CD4-positive, alpha-beta T cell treated with Interleukin-17A for 1 hour (primary cell): ENCODE results near the gene ZNF526.

Source experiments
- DNase-seq: peaks from one replicate; pipeline ENCODE4 v3.0.0-alpha.2; 2020

Gene ZNF526

DNA sequence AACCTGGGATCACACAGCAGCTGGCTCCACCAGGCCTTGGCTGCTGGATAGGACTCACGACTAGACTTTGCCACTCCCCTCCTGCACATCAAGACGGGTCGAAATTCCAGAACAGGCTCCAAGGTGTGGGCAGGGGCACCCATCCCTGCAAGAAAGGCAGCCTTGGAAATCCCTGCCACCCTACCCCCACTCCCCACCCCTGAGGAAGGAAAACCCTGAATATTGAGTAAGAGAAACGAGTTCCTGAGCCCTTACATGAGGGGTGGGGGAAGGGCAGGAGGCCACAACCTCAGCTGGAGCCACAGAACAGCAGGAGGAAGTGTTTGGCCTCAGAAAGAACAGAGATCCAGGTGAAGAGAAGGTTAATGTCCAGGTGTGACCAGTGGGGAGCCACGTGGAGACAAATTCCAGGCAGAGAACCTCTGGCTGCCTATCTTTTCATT lies 22.7 kb upstream of the ZNF526 start:
- no peak for DNase-seq

DNA sequence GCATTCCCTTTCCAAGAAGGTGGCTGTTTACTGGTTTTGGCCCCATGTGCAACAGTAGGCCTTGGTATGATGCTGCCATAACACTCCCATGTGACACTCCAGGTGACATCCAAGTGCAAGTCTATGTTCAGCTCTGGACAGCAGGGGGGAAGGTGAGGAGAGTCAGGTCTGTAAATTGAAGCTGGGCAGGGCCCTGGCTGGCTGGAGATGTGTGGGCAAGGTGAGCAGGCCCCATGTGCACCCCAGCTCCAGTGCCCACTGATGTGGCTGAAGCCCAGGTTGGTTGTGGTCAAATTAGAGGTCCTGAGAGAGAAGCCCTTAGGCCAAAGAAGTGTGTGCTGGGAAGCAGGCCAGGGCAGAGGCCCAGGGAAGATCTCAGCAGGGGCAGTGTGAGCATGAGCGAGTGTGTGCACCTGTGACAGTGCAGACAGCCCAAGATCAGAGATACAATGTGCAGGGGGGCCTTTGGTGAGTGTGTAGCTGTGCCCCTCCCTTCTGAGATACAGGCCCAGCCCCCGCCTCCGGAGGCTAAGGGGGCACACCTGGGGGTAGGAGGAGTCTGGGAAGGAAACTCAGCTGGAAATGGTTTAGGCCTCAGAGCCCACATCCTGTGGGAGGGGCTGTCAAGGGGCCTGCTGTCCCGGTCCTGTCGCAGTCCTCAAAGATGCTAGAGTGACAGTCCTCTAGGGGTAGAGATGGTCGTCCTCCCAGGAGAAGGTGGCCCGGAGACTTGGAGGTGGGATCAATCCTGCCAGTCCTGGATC lies 21.3 kb upstream of the ZNF526 start:
- DNase-seq, result peak; percentile 88

DNA sequence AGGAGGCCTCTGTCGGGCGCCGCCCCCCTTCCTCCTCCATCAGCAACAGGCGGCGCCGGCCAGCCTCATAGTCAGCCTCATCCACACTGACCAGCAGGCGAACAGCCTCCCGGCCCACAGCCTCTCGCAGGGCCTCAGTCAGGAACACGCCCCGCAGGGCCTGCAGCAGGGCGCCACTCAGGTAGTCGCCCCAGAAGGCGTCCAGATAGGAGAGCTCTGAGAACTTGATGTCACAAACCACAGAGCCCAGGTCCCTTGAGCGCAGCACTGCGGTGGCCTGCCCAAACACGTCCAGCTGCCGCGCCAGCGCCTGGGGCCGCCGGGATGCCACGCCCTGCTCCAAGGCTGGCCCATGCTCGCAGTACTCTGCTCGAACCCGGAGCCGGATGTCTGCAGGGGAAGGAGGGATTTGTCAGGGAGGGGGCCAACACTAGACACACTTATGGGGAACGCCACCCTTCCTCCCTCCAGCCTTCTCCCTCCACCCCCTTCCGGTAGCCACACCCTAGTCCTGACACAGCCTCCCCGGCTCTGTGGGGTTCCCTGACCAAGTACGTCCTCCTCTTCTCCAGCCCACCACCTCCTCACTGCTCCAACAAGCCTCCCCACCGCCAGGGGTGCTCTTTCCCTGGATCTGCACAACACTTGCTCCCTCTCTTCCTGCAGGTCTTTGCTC lies 20.5 kb upstream of the ZNF526 start:
- DNase-seq, result peak; percentile 79

DNA sequence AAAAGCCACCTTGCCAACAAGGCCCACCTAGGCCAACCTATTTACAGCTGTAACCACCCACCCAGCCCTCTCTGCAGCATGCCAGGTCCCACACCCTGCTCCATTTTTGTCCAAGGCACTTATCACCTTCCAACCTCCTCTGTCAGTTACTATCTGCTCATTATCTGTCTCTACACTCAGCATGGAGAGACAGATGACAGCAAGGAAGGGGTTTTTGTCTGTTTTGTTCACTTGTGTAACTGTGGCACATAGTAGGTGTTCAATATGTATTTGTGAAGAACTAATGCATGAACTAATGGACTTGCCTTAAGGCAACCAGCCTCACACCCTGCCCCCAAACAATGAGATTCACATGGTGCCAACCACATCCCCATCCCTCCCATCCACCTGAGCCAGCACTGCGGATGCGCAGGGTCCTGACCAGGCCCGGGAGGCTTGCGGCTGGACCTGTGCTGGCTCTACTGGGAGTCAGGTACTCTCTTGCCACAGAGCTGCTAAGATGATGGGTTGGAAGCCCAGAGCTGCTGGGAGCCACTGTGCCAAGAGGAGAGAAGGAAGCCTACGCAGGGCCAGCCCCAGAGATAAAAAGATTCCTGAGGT lies 19.9 kb upstream of the ZNF526 start:
- DNase-seq, result no peak

DNA sequence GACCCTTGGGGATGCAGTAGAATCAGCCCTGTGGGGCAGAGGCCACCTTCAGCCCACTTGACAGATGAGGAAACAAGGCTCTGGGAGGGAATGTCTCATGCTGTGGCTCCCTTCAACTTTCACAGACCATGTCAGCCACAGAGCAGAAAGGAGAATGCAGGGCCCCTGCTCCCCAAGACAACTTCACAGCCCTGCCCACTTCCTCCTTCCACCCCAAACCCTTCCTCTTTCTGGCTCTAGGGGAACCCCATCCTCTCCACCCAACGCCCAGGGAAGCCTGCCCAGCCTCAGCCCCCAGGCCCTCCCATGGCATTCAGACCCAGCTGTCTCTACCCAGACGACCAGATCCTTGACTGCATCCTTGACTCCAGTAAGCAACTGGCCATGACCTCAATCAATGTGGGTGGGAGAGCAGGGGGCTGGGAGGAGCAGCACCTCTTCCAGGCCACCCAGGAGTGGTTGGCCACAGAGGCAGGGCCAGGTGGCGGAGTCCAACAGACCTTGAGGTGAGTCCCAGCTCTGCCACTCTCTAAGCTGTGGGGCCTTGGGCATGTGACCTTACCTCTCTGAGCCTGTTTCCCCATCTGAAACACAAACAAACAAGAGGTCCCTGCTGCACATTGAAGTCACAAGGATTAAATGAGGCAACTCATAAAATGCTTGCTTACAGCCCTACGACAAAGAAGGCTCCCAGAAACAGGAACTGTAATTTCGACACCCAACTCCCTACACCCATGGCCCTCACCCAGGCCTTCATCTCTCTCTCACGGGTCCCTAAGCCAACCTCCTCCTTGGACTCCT lies 18.4 kb upstream of the ZNF526 start:
- peak; percentile 79 for DNase-seq

DNA sequence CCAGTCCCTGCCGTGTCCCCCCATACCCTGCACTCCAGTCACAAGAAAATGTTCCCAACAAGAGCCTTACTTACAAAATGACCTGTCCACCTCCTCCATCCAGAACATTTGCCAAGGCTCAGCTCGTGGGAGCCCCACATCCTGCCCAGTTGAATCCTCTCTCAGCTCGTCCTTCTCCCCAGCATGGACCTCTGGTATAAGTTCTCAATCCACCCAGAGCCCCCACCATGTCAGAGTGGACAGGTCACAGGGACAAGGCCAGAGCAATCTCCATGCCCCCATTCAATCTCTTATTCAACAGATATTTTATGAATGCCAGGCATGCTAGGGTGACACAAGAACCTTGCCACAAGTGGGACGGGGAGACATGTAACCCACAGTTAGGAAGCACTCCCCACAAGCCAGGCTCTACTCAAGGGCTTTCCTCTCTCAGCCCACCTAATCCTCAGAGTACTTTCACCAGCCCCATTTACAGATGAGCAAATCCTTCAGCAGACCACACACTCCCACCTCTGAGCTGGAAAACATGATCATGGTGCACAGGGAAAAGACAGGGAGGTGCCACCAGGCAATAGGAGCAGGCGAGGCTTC lies 17.7 kb upstream of the ZNF526 start:
- DNase-seq, result no peak

DNA sequence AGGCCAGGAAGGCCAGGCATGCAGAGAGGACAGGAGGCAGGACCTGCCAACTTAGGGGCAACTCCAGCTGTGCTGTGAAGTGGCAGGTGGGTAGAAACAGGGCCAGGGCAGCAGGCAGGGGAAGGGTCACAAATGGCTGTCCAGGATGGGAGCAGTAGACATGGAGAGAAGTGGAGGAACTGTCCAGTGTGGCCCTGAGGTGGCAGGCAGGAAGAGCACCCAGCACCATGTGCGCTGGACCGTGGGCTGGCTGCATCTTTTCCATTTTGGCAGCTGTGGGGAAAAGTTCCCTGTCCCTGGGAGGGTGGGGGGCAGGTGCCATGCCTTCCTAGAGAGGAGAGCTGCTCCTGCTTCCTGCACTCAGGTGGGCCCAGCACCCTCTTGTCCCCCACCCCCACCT lies 16.4 kb upstream of the ZNF526 start:
- no peak for DNase-seq

DNA sequence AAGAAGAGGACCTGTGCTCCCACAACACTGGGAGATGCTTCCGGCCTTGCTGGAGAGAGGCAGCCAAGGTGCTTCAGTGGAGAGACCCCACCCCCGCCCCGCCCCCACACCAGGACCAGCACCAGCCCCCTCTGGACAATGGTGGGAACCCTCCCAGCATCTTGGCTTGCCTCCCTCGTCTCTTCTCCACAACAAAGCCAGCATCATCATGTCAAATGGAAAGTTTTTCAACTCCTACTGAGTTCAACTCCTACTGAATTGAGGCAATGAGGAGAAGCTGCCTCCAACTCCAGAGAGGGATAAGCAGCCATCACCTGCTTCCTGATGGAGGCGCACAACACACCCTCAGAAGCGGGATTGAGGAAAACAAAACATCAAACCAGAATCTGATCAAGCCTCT lies 15.4 kb upstream of the ZNF526 start:
- no peak for DNase-seq

DNA sequence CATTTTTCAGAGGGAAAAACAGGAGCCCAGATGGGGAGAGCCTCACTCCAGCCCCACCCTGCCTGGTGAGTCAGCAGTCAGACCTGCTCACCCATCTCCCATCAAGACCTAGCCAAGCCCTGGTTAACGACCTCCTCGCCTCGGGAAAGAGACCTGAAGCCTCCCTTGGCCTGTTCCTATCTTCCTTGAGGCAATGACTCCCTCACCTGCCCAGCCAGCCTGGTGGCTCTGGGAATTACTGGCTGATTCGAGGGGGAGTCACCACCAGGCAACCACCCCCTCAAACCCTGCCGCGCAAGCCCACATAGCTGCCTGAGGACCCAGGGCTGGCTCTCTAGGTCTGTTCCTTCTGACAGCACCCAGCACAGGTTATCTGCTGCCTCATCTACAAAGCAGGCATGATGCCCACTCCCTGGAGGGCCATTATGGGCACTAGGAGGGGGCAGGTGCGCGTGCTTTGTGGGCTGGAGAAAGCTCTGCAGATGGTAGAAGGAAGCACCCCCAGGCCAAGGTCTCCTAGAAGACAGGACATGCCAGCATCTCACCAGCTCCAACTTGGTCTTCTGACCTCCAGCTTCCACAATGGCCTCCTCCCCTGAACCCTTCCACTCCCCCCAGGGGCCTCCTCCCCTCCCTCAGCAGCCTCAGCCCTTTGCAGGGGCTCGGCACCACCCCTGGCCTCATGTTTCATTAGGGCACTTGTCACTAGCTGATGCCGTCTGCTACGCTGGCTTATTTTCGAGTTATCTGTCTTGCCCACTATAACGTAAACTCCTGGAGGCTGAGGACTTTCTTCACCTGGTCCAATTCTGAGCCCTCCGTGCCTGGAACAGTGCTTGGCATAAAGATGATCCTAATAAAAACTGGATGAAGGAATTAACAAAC lies 13.0 kb upstream of the ZNF526 start:
- DNase-seq, result no peak

DNA sequence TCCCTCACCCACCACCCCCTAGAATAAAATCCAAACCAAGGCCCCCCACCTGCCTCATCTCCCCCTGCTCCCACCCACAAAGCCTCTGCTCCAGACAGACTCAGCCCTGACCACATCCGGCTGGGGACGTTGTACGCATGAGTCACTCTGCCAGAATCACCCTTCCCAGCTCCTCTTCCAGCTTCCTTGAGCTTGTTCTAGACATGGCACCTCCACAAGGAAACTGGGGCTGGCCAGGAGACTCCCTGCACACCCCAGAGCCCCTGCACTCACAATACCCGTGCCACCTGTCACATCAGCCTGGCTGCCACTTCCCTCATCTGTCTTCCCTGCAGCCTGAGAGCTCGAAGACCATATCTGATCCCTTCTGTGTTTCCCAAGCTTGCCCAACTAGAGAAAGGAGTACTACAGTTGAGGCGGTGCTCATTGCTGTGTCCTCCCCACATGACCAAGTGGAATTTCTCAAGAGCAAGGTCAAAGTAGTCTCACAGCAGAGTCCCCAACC lies 12.3 kb upstream of the ZNF526 start:
- DNase-seq, result peak; percentile 44

DNA sequence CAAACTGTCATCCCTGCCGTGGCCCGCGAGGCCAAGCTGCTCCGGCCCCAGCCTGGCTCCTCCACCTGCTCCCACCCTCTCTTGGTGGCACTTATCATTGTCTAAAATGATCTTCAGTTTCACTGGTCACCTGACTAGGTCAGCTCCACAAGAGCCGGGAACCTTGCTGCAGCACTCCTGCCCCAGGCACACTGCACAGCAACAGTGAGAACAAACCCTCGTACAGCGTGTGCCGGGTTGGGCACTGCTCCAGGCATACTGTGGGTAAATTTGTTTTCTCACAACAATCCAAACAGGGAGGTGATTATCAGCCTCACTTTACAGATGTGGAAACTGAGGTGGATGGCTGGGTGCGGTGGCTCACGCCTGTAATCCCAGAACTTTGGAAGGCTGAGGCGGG lies 11.5 kb upstream of the ZNF526 start:
- DNase-seq, result no peak

DNA sequence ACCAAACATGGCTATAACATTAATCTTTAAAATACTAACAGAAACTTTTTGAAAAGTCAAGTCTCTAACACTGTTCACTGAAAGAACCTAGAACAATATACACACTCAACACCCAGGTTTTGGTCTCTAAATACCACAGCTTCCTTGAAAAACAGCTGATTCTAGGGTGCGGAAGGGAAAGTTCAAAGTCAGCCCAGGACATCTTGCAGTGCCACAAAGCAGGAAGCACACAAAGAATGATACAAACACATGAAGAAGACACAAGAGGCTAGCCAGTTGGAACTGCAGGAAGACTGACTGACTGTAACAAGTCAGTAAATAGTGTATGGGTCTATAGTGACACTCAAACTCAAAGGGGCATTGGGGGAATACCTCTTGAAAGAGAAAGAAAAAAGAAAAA lies 7.2 kb upstream of the ZNF526 start:
- DNase-seq, result no peak

DNA sequence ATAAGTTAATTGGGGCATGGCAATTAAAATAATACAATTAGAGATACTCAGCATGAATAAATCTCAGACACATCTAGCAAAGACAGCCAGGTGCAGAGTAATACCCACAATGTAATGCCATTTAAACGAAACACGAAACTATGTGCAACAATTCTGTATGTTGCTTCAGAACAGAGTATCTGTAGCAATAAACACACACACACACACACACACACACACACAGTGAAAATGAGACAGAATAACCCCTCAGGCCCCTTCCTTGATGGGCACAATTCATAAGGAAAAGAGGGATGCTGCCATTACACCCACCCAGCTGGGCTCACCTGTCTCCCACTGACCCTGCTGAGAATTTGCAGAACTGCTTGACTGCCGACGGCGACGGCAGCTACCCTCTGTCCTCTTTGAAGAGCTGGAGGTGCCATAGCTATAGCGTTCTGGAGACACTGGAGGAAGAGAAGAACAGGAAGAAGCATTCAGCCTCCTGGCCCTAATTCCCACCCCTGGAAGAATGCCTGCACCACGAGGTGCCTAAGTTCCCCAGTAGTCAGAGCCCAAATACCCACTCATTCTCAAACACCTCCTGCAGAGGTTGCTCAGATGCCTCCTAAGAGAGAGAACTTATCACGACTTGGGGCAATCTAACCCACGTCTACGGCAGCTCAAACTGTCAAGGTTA lies 5.2 kb upstream of the ZNF526 start:
- DNase-seq, result no peak

DNA sequence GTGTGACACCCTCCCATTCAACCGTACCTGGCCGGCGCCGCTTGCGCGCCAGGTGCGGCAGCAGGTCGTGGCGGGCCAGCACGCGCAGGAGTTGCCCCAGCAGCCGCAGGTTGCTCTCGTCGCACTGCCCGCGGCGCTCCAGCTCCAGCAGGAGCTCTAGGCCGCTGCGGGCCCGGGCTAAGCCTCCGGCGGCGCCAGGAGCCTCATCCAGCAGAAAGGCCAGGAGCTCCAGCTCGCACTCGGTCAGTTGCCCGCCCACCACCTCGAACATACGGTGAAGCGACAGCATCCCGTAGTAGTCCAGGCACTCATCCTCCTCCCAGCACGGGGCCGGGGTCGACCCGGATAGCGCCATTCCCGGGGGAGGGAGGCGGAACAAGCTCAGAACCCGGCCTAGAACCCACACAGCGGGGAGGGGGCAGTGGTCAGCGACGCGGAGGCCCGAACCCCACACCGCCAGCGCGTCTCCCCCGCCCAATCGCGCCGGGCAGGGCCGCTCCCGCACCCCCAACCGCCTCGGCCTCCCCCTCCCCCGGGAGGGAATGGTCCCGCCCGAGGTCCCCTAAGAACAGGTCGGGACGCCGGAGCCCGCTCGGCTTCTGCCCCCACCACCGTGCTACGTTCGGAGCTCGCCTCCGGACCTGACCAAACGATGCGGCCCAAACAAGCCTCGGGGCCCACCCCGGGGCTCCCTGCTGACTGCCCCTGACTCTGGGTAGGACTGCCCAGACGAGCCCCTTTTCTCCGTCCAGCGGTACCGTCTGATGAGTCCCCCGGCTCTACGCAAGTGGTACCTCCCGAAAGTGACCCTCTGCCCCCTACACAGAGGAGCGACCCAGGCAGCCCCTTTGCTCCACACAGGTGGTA lies 3.2 kb upstream of the ZNF526 start:
- peak; percentile 31 for DNase-seq

DNA sequence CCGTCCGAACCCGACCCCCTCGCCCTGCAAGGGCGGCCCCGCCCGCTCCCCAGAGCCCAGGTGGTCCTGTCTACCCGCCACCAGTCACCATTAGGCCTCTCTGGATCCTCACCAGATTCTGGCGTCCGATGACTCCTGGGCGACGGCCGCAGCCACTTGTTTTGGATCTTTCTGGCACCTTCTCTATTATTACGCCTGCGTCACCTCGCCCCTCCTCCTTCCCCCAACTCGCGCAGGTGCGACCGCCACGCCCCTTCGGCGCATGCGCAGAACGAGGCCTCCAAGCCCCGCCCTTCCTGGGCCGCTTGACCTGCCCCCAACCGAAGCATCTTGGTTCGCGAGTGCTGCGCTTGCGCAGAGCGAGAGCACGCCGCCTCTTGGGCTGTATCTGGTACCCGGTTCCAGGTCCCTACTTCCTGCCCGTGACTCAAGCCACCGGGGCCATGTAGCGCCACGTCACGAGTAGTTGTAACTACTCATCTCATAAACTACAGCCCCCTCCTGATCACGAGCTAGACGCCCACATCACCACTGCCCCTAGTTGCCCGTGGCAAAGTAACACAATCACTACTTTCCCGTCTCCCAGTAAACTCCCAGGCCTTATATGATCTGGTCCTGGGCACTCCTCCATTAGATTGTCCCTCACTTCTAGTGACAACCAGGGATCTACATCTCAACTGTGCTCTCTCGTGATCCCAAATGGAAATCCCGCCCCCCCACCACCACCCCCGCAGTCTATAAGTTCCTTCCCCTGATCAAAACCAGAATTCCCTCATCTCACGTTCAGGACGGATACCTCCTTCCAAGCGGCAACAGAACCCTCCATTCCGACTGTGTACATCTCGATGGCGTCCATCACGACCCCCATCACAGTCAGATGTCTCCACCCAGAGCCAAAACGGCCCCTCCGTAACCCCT lies 2.3 kb upstream of the ZNF526 start, which contains the start of gene DEDD2:
TSS of gene DEDD2 (minus strand) at position 158 of the 918 bp plus-strand sequence. CDS start 670 bp downstream, outside the sequence.
- peak; percentile 100 for DNase-seq

DNA sequence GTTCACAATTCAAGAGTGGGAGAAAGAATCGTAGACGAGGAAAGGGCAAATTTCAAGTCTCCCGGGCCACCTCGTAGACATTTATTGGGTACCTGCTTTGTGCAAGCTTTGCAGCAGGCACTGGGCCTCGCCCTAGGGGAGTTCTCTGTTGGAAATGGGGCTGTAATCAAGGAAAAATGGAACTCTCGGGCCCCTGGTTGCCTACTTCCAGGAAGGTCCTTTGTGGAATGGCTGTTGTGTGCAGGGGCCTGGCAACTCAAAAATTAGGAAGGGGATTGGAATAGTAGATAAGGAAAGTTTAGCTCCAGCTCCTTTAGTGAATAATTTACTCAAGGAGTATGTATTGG lies 612 bp downstream of the ZNF526 start:
- no peak for DNase-seq

DNA sequence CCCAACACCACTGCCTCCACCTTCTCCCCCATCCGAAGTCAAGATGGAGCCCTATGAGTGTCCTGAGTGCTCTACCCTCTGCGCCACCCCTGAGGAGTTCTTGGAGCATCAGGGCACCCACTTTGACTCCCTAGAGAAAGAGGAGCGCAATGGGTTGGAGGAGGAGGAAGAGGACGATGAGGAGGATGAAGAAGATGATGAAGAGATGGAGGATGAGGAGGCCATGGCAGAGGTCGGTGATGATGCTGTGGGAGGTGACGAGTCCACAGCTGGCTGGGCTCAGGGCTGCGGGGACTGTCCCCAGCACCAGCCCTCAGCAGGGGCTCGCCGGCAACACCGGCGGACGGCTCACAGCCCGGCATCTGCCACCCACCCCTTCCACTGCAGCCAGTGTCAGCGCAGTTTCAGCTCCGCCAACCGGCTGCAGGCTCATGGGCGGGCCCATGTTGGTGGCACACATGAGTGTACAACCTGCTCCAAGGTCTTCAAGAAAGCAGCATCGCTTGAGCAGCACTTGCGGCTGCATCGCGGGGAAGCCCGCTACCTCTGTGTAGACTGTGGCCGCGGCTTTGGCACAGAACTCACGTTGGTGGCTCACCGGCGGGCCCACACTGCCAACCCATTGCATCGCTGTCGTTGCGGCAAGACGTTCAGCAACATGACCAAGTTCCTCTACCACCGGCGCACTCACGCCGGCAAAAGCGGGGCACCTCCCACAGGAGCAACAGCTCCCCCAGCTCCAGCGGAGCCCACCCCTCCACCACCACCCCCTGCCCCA lies 5.0 kb downstream of the ZNF526 start:
- DNase-seq, result no peak

DNA sequence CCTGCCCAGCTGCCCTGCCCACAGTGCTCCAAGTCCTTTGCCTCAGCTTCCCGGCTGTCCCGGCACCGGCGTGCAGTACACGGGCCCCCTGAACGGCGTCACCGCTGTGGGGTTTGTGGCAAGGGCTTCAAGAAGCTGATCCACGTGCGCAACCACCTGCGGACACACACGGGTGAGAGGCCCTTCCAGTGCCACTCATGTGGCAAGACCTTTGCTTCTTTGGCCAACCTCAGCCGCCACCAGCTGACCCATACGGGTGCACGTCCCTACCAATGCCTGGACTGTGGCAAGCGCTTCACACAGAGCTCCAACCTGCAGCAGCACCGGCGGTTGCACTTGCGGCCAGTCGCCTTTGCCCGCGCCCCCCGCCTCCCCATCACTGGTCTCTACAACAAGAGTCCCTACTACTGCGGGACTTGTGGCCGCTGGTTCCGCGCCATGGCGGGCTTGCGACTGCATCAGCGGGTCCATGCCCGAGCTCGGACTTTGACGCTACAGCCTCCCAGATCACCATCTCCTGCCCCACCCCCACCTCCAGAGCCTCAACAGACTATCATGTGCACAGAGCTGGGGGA lies 5.7 kb downstream of the ZNF526 start:
- DNase-seq, result no peak
